Measurements from ENCODE around the gene GRK2.

DNA sequence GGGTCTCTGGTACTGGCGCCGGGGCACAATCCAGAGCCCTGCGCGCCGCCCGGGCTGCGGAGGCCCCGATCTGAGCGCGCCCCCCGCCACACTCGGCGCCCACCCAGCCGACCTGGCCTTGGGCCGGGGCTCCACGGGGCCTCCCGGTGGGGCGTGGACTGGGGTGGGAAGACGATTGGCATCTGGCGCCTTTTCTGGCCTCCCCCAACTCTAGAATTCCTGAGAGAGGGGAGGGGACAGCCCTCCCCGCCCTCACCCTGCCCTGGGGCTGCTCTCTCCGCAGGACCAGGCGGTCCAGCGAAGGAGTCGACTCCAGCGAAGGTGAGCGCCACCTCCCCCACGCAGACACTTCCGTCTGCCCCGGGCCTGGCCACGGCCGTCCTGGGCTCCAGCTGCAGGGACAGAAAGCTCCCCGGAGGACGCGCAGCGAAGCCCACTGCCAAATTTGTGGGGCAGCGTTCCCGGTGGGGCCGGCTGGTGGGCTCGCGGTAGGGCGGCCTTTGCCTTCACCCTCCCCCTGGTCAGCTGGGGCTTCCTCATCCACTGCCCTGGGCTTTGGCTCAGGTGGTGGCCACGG is 37.6 kb downstream of the GRK2 start:
- TF ChIP-seq, protein P1, sequence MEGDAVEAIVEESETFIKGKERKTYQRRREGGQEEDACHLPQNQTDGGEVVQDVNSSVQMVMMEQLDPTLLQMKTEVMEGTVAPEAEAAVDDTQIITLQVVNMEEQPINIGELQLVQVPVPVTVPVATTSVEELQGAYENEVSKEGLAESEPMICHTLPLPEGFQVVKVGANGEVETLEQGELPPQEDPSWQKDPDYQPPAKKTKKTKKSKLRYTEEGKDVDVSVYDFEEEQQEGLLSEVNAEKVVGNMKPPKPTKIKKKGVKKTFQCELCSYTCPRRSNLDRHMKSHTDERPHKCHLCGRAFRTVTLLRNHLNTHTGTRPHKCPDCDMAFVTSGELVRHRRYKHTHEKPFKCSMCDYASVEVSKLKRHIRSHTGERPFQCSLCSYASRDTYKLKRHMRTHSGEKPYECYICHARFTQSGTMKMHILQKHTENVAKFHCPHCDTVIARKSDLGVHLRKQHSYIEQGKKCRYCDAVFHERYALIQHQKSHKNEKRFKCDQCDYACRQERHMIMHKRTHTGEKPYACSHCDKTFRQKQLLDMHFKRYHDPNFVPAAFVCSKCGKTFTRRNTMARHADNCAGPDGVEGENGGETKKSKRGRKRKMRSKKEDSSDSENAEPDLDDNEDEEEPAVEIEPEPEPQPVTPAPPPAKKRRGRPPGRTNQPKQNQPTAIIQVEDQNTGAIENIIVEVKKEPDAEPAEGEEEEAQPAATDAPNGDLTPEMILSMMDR (IDR thresholded peaks at IDR 0.05), result no peak
- TF ChIP-seq POLR2A (IDR thresholded peaks at IDR 0.05), result no peak
- TF ChIP-seq POLR2AphosphoS5 (IDR thresholded peaks at IDR 0.05), result no peak
- TF ChIP-seq EP300 (IDR thresholded peaks at IDR 0.05; ENCODE audit: low read depth), result no peak
